Activated CD4-positive, alpha-beta T cell treated with anti-CD3 and anti-CD28 coated beads for 48 hours (primary cell): ENCODE measurements around the gene TEAD3.
"Not testable (repeated sequence)": the region's sequence is repeated elsewhere in the genome, so short reads cannot be mapped to it uniquely, and the experiment has no call there.

Experiments used
- DNase-seq: peaks from one replicate; pipeline ENCODE4 v3.0.0-alpha.2; 2020

TEAD3 gene

GRCh38 chr6:35496841-35497570 is at the start of gene TEAD3:
Gene TEAD3, minus strand, starts transcription at chr6:35497079.
- DNase-seq, result peak; percentile 55

GRCh38 chr6:35544769-35545361 is 48.0 kb upstream of the TEAD3 start:
- DNase-seq, result no peak

- DNase-seq, result no peak
Observed at GRCh38 chr6:35543459-35544193, 46.7 kb upstream of the TEAD3 start.

- DNase-seq, result no peak
Observed at GRCh38 chr6:35541836-35542235, 45.0 kb upstream of the TEAD3 start.

GRCh38 chr6:35539223-35539622 is 42.3 kb upstream of the TEAD3 start:
- DNase-seq, result no peak

GRCh38 chr6:35535847-35536246 is 39.0 kb upstream of the TEAD3 start:
- DNase-seq, result not testable (repeated sequence)

DNA sequence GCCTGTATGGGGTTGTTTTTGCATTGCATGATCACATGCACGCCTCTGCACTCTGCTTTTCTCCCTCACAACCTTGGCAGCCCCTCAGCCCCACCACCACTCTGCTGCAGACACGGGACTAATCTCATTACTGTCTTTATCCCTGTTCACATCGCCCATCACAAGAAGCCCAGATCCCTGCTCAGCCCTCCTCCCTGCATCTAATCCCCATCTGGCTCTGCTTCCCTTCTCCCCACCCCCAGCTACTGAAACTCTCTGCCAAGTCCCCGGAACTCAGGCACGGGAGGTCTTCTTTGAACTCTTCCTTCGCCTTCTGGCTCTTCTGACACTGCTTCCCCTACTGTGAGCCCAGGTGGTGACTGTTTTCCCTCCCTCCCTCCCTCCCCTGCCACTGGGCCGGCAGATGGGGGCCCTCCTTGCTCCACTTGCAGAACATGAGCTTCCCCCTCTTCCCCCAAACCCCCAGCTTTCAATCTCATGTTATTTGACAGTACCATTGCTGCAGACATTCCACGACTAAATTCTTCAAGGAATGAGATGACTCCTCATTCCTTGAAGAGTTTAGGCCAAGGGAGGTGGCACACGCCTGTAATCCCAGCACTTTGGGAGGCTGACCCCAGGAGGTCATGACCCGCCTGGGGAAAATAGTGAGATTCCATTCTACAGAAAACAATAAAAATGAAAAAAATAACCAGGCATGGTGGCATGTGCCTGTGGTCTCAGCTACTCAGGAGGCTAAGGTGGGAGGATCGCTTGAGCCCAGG is 37.7 kb upstream of the TEAD3 start:
- no peak for DNase-seq

DNA sequence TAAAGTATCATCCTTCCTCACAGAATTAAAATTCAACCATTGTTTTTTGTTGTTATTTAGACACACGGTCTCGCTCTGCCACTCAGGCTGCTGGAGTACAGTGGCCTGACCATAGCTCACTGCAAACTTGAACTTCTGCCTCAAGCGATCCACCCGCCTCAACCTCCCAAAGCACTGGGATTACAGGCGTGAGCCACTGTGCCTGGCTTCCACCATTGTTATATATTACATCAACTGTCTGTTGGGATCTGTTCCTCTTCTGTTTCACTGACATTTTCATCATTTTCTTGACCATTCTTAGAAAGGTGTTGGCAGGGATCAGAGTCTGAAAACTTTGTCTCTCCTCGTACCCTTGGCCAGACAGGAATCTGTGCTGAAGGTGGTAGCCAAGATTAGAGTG is 37.1 kb upstream of the TEAD3 start:
- DNase-seq, result no peak

DNA sequence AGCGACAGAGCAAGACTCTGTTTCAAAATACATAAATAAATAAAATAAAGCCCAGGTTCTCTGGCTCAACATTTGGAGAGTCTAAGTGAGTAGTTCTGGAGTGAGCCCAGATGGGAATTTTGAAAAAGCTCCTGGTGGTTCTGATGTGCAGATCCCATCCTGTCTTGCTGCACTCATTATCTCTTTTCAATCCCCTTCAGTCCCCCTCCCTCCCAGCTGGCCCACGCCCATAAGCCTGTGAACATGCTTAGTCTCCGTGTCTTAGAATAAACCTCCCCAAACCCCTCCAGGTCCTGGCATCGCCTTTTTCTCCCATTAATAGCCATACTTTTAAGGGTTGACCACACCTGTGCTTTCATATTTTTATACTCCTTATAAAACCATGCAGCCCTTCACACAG is 35.2 kb upstream of the TEAD3 start:
- DNase-seq, result no peak

- DNase-seq, result no peak
Observed at GRCh38 chr6:35524380-35525020, 27.6 kb upstream of the TEAD3 start.

DNA sequence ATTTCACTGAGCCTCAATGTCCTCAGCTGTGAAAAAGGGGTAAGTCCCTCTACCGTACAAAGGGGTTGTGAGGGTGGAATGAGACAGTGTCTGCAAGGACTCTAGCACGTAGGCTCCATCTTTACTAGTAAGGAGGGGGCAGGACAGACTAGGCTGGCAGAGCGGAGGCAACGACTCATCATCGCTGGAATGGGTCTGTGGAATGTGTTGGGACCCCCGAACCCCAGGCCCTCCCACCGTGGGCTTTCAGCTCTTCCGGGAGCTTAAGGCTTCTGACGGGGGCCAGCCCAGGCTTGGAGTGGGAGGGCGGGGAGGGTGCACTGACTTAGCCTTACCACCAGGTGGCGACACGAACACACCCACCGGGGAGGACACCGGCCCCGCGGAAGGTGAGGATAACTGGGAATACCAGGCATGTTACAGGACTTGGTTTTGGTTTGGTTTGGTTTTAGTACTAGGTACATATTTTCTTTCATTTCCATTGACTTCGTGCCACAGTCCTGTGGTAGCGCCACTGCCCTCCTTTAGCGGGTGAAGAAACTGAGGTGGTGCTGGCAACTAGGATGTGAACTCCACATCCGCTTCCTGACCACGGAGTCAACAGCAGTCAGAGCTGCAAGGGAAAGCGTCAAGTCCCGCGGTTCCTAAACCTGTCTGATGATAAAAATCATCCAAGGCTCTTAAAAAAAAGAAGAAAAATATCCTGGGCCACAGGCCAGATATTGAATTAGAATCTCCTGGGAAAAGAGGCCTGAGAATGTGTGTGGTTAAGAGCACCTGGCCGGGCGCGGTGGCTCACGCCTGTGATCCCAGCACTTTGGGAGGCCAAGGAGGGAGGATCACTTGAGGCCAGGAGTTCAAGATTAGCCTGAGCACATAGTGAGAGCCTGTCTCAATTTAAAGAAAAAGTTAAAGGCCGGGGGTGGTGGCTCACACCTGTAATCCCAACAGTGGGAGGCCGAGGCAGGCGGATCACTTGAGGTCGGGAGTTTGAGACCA is 26.1 kb upstream of the TEAD3 start:
- DNase-seq, result peak; percentile 84

GRCh38 chr6:35522151-35522550 is 25.3 kb upstream of the TEAD3 start:
- DNase-seq, result no peak

DNA sequence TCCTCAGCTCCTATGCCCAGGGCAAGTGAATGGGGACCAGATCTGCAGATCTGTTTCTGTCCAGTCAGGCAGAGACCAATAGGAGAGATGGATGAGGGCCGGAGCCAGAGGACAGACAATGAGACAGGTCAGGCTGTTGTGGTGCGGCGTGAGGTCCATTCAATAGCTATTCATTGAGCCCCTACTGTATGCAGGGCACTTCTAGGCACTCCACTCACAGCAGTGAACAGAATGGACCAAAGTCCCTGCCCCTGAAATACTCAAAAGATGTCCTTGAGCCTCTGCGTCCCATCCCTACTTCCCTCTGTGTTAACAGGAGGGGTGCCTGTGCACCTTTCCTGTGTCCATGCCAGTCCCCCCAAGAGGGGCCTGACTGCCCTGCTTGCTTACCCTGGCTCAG is 24.4 kb upstream of the TEAD3 start:
- DNase-seq, result no peak

GRCh38 chr6:35519313-35520015 is 22.6 kb upstream of the TEAD3 start:
- no peak for DNase-seq

DNA sequence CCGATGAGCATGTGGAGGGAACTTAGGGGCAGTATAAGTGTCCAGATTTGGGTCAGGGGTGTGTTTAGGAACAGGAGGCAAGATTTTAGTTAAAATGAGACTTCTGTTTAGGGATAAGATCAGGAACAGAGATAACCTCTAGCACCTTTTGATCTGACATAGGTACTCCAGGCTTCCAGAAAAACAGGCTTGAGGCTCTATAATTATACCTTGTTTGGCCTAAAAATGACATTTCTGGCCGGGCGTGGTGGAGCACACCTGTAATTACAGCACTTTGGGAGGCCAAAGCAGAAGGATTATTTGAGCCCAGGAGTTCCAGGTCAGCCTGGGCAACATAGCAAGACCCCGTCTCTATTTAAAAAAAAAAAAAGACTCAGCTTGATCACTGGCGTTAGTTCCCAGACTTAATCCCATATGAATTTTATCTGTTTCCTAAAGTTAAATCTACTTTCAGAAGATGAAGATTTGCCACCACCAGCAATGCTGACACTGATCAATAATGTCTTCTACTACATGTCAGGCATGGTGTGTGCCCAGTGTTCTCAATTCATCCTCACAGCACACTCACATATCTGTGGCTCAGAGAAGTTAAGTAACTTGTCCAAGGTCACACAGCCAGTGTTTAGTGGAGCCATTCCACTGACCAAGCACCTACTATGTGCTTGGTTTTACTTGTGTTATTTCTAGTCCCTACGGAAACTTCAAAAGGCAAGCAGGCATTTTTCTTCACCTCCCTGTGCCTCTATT is 21.9 kb upstream of the TEAD3 start:
- DNase-seq, result no peak

GRCh38 chr6:35517978-35518377 is 21.1 kb upstream of the TEAD3 start:
- DNase-seq, result not testable (repeated sequence)

DNA sequence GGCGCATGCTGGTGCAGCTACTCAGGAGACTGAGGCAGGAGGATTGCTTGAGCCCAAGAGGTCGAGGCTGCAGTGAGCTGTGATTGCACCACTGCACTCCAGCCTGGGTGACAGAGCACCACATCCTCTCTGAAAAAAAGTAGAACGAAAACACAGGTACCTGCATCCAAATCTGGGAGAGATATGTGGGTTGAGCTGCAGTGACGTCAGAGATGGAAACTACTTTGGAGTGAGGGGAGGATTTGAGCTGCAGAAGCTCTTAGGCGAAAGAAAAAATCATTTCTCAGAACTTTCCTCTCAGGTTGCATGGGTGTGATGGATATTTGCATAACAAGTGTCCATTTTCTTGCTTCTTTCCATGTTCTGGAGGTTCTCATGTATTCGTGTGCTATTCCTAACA is 19.8 kb upstream of the TEAD3 start:
- no peak for DNase-seq

DNA sequence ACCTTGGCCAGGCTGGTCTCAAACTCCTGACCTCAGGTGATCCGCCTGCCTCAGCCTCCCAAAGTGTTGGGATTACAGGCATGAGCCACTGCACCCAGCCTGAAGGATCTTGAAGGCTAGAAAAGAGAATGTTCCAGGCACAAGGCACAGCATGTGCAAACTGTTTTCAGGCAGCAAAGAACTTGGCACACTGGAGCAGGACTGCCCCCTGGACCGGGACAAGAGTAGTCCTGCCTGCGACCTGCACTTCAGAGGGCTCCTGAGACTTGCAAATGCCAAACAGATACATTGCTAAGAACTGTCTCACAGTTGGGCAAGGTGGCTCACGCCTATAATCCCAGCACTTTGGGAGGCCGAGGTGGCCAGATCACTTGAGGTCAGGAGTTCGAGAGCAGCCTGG is 19.1 kb upstream of the TEAD3 start:
- DNase-seq, result not testable (repeated sequence)

GRCh38 chr6:35514587-35514986 is 17.7 kb upstream of the TEAD3 start:
- no peak for DNase-seq

DNA sequence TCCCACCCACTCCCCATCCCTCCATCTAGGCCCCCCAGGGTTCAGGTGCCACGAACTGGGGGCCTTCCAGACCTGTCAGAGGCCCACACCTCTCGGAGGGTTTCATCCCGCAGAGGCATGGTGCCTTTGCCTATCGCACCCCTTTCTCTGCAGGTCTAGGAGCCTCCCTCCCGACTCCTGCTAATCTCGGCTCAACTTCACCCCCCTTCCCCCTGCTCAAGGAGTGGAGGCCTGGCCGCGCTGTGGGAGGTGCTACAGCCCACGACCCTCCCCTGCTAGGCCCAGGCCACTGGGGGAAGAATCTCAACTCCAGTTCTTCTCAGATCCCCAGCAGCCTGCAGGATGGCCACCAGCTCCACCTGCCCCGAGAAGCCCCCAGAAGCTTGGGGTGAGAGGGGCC is 15.9 kb upstream of the TEAD3 start, which contains the start of gene TULP1:
TULP1 (minus strand) TSS at position 157 of the 400 bp plus-strand sequence; CDS start at position 119, 38 bp downstream.
- no peak for DNase-seq
